Cardiac fibroblast (primary cell): ENCODE results near the gene ATAD1.

ENCODE experiments used
- DNase-seq, 2 donors: peaks; one replicate each; pipeline versions ENCODE4 v3.0.0 to v3.0.0-alpha.2; 2010; ENCODE audit warnings: low read depth in 2 of 2
- H3K4me3 ChIP-seq, 2 donors: replicated peaks in 1 of 2; 1 replicate in 1 of 2; 2 replicates in 1 of 2; pipeline ENCODE4 v1.5.1; 2011; ENCODE audit warnings: low read depth in 2 of 2, low read length in 2 of 2, mild to moderate bottlenecking in 2 of 2, moderate library complexity in 1 of 2
- CTCF ChIP-seq: IDR thresholded peaks from one replicate; pipeline ENCODE4 v1.5.1; 2011; ENCODE audit warnings: low read depth, mild to moderate bottlenecking, low read length, inconsistent platforms

ATAD1 gene

DNA sequence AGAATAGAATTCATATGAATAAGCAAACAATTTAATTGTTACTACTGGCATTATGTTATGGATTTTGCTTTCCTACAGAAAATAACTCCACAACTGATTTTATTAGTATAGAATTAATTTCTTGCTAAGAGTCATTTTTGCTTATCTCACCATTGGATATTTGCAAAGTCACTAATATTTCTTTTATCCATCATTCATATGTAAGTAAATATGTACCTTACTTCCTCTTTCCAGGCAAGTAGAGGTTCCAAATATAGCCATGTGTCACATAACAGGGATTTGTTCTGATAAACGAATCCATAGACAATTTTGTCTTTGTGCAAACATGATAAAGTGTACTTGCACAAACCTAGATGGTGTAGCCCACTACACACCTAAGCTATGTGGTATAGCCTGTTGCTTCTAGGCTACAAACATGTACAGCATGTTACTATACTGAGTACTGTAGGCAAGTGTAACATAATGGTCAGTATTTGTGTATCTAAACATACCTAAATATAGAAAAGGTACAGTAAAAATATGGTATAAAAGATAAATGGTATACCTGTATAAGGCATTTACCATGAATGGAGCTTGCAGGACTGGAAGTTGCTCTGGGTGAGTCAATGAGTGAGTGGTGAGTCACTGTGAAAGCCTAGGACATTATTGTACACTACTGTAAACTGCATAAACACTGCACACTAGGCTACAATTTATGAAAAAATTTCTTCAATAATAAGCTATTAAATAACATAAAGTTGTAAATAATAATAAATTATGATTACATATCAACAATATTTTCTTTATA, 27.0 kb upstream of the ATAD1 start:
- TF ChIP-seq CTCF, result no peak
- no peak overlapping the region for H3K4me3 ChIP-seq
- peak; percentile 31 to 84 for DNase-seq

DNA sequence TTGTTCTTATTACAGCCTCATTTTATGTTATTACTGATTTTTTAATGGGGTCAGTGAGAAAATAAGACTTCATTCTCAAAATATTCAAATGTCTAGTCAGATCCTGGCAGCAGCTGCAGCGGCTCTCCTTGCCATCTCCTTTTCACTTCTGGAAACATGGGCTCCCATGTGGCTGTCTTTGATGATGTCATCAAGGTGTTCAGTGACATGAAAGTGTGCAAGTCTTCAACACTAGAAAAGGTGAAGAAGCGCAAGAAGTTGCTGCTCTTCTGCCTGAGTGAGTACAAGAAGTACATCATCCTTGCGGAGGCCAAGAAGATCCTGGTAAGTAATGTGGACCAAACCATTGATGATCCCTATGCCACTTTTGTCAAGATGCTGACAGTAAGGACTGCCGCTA, 25.7 kb upstream of the ATAD1 start:
- no peak overlapping the region for H3K4me3 ChIP-seq
- TF ChIP-seq CTCF, result no peak
- DNase-seq, result no peak

DNA sequence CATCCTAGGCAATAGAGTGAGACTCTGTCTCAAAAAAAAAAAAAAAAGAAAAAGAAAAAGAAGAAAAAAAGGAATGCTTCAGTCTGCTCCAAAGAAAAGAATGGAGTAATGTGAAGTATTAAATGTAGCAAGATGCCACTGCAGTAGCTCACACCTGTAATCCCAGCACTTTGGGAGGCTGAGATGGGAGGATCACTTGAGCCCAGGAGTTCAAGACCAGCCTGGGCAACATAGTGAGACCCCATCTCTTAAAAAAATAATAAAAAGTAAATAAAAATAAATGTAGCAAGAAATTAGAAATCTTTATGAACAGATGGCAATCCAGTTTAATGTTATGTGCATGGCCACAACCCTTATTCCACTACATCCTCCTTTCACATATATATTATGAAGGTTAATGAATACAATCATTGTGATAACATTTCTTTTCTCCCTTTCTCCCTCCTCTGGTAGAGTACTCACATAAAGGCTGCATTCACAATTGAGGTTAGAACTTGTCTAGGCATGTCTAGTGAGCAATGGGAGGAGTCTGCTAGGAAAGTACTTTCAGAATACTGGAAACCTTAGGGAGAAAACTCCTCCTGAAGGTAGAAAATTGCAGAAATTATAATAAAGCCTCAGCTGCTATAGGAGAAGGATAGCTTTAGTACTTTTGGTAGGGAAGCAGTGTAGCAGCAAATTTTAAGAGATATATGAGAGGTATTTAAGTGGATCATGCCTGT, 24.9 kb upstream of the ATAD1 start:
- no peak overlapping the region for H3K4me3 ChIP-seq
- peak; percentile 73 to 83 for DNase-seq
- TF ChIP-seq CTCF, result peak; percentile 7

DNA sequence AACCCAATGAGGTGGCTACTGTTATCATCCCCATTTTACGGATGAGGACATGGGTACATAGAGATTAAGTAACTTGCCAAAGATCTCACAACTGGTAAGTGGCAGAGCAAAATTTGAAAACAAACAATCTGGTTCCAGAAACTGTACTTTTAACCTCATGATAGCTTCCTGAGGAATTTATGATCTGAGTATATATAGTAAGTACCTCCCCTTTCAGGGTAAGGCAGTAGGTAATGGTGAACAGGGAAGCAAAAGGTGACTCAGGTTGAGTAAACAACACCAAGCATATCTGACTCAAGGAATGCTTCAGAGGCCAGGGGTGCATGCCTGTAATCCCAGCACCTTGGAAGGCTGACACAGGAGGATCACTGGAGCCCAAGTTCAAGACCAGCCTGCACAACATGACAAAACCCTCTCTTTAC, 24.2 kb upstream of the ATAD1 start:
- TF ChIP-seq CTCF, result no peak

DNA sequence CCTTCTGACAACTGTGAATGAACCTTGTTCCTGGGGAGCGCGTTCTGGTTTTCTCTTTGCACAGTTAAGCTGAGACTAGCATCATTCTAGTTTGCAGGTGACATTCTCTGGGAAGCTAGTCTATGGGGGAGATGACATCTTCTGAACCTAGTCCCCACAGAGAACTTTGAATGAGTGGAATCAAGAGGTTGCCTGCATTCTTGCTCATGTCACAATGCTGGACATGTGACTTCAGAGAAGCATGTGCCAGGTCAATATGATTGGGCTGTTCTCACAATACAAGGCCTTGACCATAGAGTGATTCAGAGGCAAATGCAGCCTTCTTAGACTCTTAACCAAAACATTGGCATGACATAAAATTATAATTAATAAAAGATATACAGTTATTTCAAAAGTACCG, 23.2 kb upstream of the ATAD1 start:
- peak in 1 of 2 donors; percentile 29 for DNase-seq
- H3K4me3 ChIP-seq, result no peak overlapping the region
- TF ChIP-seq CTCF, result no peak

More for the DNA sequence above, 24.2 kb upstream of the ATAD1 start:
- no peak overlapping the region for H3K4me3 ChIP-seq
- DNase-seq, result peak in 1 of 2 donors; percentile 53

DNA sequence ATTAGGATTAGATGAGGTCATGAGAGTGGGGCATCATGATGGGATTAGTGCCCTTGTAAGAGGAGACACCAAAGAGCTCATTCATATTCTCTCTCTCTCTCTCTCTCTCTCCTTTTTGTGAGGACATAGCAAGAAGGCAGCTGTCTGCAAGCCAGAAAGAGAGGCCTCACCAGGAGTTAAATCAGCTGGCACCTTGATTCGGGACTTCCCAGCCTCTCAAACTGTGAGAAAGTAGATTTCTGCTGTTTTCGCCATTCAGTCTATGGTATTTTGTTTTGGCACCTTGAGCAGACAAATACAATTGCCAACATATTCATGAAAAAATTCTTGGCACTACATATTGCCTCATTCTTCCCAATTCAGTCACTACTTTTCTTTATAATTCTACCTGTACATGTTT, 20.6 kb upstream of the ATAD1 start:
- DNase-seq, result peak; percentile 12 to 31
- no peak for TF ChIP-seq CTCF
- H3K4me3 ChIP-seq, result no peak overlapping the region
